Uterus (tissue), 2 donors: ENCODE measurements around the gene R3HCC1L.

Source experiments
- CTCF ChIP-seq, 4 experiments: fragments of 200-600 bp in 2 of 4; fragments of 450-650 bp in 2 of 4; sonication (generic) in 2 of 4; IDR thresholded peaks; one replicate each; pipeline ENCODE4 v1.5.1; 2016 to 2019; ENCODE audit warnings: antibody characterized with exemption in 4 of 4, mild to moderate bottlenecking in 2 of 4, moderate library complexity in 1 of 4
- POLR2A ChIP-seq, 2 donors: fragments of 450-650 bp; IDR thresholded peaks; one replicate each; pipeline ENCODE4 v1.6.1; 2016; ENCODE audit warnings: antibody characterized with exemption in 2 of 2, mild to moderate bottlenecking in 1 of 2, moderate library complexity in 1 of 2

DNA sequence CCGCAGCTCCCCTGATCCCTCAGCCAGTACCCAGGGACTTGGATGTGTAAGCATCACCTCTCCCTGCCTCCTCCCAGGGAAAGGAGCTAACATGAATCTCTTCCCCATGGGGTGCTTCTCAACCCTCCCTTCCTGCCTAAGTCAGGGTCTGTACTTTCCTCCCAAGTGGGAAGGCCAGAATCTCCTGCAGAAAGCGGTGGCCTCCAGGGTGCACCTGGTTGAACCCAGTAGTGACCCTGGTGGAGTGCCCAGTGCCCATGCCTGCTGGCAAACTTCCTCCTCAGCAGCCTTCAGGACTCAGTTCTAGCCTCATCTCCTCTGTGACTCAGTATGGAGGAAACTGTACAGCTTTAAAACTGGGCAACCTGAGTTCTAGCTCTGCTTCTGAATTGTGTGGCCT lies 136.3 kb downstream of the R3HCC1L start:
- no peak for TF ChIP-seq CTCF (IDR thresholded peaks at IDR 0.05)
- no peak for TF ChIP-seq POLR2A (IDR thresholded peaks at IDR 0.05)
